ENCODE data around the gene KCNQ5. TPM values are rescaled to one million over a fixed set of nuclear protein-coding genes. Genes with fewer than 3 reads are reported as not detected.
A peak's percentile ranks its signal among the peaks of the same experiment; 100 is the strongest.

KCNQ5 gene
- total RNA-seq, 1 experiment from 2014 or later: 13.9 TPM

DNA sequence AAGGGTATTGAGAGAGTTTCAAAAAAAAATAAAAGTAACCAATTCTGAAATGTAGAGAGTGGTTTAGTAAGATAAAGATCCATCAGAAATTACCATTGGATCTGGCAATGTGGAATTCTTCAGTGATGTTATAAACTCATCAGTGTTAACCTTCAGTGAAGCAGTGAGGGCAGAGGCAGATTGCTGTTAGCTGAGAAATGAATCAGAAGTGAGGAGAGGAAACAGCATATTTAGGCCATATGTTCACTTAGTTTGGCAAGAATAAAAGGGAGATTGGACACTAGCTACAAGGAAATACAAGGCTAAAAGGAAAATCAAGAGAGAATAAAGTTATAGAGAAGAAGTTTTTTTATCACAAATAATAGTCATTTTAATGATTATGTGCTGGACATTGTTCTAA, 9.6 kb downstream of the KCNQ5 start:
- in situ Hi-C loops (cut with HindIII; ENCODE audit: low pct_unique_long_range_greater_than_20kb, low sequenced_read_pairs): no loop called here
- DNase-seq (ENCODE audit: low read depth, low spot score): no peak

DNA sequence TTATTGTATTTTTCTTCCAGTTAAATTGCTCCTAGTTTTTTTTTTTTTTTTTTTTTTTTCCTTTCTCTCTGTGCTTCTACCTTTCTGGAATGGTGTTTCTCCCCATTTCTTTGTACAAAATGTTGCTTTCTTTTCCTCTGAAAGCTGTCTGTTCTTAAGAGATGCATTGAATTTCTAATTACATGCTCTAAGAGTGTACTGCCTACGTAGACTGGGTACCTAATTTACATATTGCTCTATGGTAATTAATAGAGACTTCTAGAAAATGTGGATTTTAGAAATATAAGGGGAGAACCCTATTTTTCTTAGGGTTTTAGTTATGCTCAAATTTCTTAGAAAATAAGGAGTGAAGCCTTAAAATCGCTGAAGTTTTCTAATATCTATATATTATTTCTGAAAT, 13.8 kb downstream of the KCNQ5 start:
- DNase-seq (ENCODE audit: low read depth, low spot score): no peak
- in situ Hi-C loops (cut with HindIII; ENCODE audit: low pct_unique_long_range_greater_than_20kb, low sequenced_read_pairs): no loop called here

DNA sequence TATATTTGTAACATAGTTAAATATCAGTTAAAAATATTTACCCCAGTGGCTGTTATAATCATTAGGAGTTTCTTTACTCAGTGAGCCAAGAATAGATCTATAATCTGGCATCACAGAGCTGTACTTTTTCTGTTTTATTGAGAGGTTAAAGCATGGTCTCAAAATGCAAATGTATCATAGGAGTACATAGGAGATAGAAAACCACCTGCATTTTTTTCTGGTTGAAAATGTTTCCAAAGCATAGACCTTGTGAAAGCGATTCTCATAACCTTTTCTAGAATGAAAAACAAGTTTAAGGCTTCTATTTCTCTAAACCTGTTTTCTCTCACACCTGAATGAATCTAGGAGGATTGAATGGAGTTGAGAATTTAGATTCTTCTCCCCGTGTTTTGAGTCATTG, 14.4 kb downstream of the KCNQ5 start:
- in situ Hi-C loops (cut with HindIII; ENCODE audit: low pct_unique_long_range_greater_than_20kb, low sequenced_read_pairs): no loop called here
- DNase-seq (ENCODE audit: low read depth, low spot score): no peak

DNA sequence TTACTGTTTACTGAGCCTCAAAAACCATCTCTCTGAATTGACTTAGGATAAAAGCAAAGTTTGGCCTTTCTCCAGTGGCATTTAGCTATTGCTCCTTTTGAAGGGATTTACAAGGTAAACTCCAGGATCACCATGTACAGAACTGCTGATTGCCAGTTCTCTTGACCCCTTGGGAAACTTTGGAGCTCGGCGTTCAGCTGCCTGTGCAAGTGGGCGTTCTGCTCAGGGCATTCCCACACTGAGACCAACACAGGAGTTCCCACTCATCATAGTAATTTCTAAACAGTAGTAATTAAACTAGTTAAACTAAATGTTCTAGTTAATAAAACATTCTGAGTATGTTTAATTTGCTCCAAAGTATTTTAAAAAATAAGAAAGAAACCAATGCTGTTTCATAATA, 14.9 kb downstream of the KCNQ5 start:
- in situ Hi-C loops (cut with HindIII; ENCODE audit: low pct_unique_long_range_greater_than_20kb, low sequenced_read_pairs): no loop called here
- no peak for DNase-seq (ENCODE audit: low read depth, low spot score)

DNA sequence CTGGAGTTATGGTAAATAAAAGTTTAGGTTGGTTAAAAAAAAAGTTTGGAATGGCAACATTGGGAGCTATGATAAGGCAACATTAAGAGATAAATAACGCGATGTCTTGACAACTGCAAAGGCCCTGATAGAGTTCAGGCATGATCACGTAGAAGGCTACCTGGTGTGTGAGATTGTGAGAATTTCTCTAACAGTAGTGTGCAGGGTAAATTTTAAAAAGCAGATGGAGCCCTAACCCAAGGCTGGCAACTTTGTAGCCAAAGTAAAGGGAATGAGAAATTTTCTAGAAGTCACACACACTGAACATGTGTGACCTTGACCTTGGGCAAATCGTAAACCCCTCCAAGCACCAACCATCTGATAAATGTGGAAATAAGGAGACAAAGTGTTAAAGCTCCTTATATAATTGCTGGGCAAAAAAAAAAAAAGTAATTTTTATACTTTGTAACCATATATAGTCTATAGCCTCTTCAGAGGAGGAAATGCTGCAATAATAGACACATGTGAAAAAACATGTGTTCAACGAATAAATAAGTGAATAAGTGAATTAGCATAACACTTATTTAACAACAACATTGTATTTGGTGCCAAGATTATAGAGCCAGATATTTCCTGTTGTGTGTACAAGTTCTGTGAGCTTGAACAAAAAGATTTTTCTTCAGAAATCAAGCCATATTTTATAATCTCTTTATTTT, 18.2 kb downstream of the KCNQ5 start:
- in situ Hi-C loops (cut with HindIII; ENCODE audit: low pct_unique_long_range_greater_than_20kb, low sequenced_read_pairs): no loop called here
- no peak for DNase-seq (ENCODE audit: low read depth, low spot score)

DNA sequence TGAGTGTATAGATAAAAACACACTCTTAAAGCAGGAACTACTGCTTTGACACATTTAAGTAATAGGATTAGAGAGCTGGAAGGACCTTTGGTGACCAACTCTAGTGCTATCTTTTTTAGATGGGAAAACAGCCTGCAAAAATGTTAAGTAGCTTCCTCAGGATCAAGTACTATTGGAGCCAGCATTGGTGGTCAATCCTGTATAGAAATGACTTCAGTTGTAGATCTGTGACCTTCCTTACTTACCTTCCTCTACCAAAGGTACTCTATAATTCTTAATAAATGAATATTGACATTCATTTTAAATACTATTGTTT, 18.7 kb downstream of the KCNQ5 start:
- DNase-seq (ENCODE audit: low read depth, low spot score): no peak

DNA sequence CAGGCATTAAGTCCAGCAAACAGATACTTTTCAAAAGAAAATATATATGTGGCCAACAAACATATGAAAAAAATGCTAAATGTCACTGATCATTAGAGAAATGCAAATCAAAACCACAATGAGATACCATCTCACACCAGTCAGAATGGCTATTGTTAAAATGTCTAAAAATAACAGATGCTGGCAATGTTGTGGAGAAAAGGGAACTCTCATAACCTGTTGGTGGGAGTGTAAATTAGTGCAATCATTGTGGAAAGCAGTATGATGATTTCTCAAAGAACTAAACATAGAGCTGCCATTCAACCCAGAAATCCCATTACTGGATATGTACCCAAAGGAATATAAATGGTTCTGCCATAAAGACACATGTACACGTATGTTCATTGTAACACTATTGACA, 20.6 kb downstream of the KCNQ5 start:
- in situ Hi-C loops (cut with HindIII; ENCODE audit: low pct_unique_long_range_greater_than_20kb, low sequenced_read_pairs): no loop called here

More for the DNA sequence above, 18.7 kb downstream of the KCNQ5 start:
- in situ Hi-C loops (cut with HindIII; ENCODE audit: low pct_unique_long_range_greater_than_20kb, low sequenced_read_pairs): no loop called here

DNA sequence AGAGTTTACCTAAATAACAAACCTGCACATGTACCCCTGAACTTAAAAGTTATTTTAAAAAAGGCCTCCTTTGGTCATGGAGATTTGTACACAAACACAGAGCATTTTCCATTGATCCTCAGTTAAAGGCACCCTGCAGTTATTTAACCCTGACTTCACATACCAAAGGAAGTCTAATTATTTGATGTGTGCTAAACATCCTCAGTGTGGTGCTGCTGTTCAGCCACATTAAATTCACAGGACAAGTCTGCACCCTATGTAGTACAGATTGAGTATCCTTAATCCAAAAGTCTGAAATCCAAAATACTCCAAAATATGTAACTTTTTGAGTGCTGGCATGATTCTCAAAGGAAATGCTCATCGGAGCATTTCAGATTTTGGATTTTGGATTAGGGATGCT, 21.4 kb downstream of the KCNQ5 start:
- no peak for DNase-seq (ENCODE audit: low read depth, low spot score)
- in situ Hi-C loops (cut with HindIII; ENCODE audit: low pct_unique_long_range_greater_than_20kb, low sequenced_read_pairs): no loop called here

More for the DNA sequence above, 20.6 kb downstream of the KCNQ5 start:
- DNase-seq (ENCODE audit: low read depth, low spot score): no peak

DNA sequence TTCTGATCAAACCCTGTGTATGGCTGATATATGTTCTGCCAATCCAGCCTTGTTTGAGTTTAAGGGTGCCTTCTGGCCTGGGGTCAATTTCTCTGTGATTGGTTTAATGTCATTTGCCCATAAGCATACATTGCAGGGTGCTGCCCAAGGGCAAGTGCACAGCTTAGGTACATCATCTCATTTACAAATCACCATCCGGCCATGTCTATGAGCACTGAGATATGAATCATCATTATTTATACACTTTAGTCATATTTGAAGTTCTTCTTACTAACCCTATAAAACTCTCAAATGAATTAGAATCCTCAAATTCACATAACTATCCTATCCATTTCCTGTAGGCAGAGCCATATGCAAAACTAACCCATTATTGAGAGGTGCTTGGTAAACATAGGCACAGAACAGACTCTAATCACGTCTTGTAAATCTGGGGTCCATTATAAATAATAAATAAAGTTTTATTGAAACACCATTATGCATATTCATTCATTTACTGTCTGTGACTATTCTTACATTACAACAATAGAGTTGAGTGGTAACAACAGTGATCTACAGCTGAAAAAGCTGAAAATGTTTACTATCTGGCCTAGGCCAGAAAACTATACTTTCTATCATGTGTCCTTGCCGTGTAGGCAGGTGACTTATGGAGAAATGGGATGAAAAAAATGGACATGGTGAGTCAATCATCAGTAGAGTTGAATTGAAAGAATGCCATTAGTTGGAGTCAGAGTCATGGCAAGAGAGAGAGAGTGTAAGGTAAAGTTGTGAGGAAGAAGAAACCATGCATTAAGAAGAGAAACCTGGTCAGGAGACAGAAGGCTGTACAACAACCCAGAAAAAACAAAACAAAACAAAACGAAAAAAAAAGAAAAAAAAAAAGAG, 25.0 kb downstream of the KCNQ5 start:
- in situ Hi-C loops (cut with HindIII; ENCODE audit: low pct_unique_long_range_greater_than_20kb, low sequenced_read_pairs): no loop called here
- DNase-seq (ENCODE audit: low read depth, low spot score): no peak

DNA sequence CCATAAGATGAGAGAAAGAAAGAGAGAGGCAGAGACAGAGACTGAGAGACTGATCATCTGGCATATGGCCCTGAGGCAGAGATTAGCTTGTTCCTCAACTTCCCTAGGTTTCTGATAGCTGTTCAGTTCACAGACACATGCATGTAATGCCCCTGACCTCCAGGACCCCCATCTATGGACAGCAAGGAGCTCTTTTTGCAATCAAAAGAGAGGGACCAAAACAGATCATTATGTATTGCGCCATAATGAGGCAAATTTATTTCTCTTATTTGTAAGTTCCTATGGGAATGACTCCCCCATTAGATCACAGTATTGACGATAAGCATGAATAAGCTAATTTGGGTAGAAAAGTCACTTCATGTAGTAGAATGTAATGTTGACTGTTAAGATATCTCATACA, 25.6 kb downstream of the KCNQ5 start:
- DNase-seq (ENCODE audit: low read depth, low spot score): no peak
- in situ Hi-C loops (cut with HindIII; ENCODE audit: low pct_unique_long_range_greater_than_20kb, low sequenced_read_pairs): no loop called here

DNA sequence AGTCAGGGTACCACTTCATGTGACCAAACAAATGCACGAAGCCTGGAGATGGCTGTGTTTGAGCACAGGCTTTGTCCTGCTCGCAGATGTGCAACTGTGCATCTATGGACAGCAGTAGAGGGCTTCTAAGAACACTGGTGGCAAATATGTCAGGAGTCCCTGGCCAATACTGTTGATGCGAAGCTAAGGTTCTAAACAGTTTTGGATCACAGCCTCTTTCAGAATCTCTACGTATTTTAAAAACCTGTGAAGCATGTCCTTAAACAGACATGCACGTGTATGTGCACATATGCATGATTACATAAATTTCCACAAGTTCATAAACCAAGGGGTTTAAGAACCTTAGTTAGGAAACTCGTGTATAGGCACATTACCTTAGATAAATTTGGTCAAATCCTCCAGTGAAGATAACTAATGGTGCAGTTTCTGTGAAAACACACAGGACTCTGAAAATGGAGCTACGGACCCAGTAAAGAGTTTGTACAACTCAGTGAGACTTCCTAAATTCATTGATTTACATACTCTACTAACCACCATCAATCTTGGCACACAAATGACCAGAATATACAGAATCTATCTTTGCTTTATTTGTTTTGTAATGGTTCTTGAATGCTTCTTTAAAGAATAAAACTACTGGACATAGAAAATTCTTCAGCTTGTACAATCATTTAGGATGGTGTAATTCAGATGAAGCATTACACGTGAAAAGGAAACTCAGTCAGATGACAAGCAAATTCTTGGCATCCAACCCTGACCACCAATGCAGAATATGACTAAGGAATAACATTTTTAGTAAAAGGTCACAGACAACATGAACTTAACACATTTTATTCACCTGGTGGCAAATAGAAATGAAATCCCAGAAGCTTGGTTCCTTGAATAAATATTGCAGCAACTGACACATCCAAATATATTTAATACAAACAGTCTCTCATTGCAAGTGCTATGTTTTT, 27.4 kb downstream of the KCNQ5 start:
- in situ Hi-C loops (cut with HindIII; ENCODE audit: low pct_unique_long_range_greater_than_20kb, low sequenced_read_pairs): no loop called here
- peak; percentile 73 for DNase-seq (ENCODE audit: low read depth, low spot score)

DNA sequence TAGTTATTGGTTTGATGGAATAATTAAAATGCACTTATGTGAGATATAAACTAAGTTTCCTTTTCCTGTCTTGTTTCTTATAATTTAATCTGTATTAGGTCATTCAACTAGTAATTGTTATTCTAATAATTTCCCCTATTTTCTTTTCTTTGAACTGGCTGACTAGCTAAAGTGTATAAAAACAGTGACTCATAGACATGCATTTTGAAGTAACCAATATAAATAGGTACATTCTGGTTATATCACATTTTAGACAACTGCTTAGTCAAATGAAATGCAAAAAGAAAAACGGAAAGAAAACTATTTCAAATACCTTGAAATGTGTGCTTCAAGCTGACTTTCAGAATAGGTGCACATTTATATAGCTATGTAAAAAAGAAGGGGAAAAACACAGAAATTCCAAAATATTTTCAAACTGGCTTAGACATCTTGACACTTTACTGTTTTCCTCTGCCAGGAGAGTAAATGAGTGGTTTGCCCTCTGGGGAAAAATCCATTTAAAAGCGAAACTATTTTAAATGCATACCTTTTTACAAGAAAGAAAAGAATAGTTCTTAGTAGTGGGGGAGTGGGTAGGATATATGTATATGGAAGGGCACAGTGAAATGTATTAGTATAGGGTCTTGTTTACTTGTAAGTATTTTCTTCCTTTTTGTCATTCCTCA, 28.3 kb downstream of the KCNQ5 start:
- DNase-seq (ENCODE audit: low read depth, low spot score): peak; percentile 11
- in situ Hi-C loops (cut with HindIII; ENCODE audit: low pct_unique_long_range_greater_than_20kb, low sequenced_read_pairs): no loop called here

DNA sequence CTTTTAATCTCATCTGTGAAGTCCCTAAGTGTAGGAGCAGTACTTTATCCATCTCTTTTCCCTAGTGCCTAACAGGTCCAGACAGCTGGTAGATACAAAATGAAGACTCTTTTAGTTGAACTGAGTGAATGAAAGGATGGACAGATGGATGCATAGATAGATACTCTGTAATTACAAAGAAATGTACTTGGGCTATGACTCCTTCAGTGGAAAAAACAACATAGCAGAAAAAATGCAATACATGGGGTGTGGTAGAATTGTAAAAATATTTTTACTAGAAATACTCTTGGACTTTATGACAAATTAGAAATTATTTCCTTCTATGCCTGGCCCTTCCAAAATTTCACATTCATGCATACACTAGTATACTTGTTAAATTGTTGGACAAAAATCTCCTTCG, 29.3 kb downstream of the KCNQ5 start:
- in situ Hi-C loops (cut with HindIII; ENCODE audit: low pct_unique_long_range_greater_than_20kb, low sequenced_read_pairs): no loop called here
- DNase-seq (ENCODE audit: low read depth, low spot score): no peak

DNA sequence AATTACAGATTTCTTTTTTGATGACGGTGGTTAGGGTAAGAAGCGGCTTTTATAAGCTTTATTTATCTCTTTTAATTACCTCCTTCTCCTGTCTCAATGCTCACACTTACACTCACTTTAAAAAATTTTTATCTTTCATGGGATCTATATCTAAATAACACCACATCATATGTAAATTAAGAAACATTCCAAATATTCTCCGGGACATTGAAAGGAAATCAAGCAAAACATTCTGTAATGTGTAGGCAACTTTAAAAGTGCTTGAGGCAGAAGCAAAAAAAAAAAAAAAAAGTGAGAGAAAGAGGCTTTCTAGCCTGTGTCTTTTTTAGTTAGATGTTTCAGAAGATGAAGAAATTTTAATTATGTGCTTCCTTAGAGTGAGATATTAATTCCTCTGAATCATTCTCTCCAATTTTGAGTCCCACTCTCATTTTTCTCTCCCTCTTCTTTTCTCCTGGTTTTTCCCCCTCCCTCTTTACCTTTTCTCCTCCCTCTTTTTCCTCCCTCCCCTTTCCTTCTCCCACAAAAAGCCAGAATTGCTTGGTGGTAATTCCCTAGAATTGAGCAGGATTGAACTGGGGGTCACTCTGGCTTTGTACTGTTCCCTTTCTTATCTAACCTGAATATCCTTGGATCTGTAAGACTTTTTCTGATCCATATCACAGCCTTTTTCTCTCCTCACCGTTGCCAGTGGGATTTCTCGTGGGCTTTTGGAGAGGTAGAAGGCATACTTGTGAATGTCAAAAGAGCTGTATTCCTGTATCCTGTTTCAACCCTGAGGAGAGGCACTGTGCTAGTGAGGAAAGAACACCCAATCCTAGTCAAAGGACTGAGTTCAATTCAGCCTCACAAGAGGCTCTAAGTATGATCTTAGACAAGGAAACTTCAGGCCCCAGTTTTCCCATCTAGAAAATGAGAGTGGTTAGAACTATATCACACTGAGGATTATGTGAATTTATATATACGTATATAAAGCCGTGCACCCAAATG, 30.4 kb downstream of the KCNQ5 start:
- in situ Hi-C loops (cut with HindIII; ENCODE audit: low pct_unique_long_range_greater_than_20kb, low sequenced_read_pairs): no loop called here
- DNase-seq (ENCODE audit: low read depth, low spot score): peak; percentile 6

DNA sequence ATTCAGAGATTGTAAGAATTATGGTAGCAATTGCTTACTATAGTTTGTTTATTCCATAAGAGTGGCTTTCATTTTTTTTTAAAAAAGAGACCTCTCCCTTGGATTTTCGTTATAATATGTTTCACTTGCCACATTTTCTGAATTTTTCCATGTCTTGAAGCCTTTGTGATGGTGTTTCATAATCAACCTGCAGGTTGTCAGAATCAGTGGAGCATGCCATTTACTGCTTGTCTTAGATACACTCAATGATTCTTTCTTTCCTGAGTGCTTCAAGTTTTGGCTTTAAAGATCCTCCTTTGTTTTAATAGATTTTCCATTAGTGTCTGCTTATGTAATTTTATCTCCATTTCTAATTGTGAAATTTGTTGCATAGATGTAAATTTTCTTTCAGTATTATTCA, 31.2 kb downstream of the KCNQ5 start:
- DNase-seq (ENCODE audit: low read depth, low spot score): no peak
- in situ Hi-C loops (cut with HindIII; ENCODE audit: low pct_unique_long_range_greater_than_20kb, low sequenced_read_pairs): no loop called here

DNA sequence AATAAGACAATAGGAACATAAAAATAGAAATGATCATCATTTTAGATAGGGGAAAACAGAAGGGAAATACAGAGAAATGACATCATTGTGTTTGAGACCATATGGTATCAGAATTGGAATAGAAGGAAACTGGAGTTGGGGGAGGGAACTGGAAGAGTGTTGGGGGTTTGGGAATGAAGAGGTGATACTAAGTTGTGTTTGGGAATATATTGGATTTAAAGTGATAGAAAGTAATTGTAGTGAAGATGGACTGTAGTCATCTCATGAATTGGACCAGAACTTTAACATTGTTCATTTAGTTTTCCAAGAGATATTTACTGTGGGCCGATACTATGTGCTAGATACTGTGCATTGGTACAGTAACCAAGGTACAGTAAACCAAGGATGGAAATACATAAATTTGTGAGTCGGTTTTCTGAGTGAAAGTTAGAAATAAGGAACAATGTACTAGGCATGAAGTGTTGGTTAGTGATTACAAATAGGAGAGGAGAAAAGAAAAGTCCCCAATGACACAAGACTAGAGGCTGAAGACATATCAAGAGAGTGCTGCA, 32.3 kb downstream of the KCNQ5 start:
- in situ Hi-C loops (cut with HindIII; ENCODE audit: low pct_unique_long_range_greater_than_20kb, low sequenced_read_pairs): no loop called here

More for the DNA sequence above, 32.3 kb downstream of the KCNQ5 start:
- no peak for DNase-seq (ENCODE audit: low read depth, low spot score)

Measured in SK-MEL-5 (cell line).